Measurements from ENCODE around the gene HSH2D. TPM values are rescaled to one million over a fixed set of nuclear protein-coding genes. Genes with fewer than 3 reads are reported as not detected.

HSH2D gene
- polyA plus RNA-seq, 1 of the 3 experiments (the other 2 are of a cell fraction): not detected

- Histone ChIP-seq H3K36me3 (replicated peaks in 1 of 2; ENCODE audit: control insufficient read depth in 1 of 2, insufficient read depth in 2 of 2, low read length in 1 of 2) (peaks cover 37 to 68% of the 10 kb centered on the region in 2 experiments), H3K9me3 (no peaks in the 10 kb centered on the region), H3F3A (replicated peaks; ENCODE audit: insufficient read depth) (peaks cover 4% of the 10 kb centered on the region), H3K27ac (ENCODE audit: low read depth in 2 of 2, low read length in 1 of 2) (no peak overlapping the region), H3K4me3 (ENCODE audit: low read depth in 2 of 2, low read length in 1 of 2) (no peak overlapping the region), H3K9ac (no peak overlapping the region), H4K20me1 (ENCODE audit: insufficient read depth) (peaks cover 12% of the 10 kb centered on the region), H3K4me2 (no peak overlapping the region), H3K79me2 (ENCODE audit: insufficient read depth) (peaks cover 31% of the 10 kb centered on the region), H2AFZ (ENCODE audit: low read depth) (no peak overlapping the region), H3K9me2 (no peaks in the 10 kb centered on the region), H3K4me1 (ENCODE audit: control insufficient read depth in 1 of 2, insufficient read depth in 2 of 2, low read depth in 1 of 2, low read length in 1 of 2) (peaks cover 0 to 14% of the 10 kb centered on the region in 2 experiments; a peak in 1 of 4 replicates), H3K27me3 (ENCODE audit: insufficient read depth) (no peaks in the 10 kb centered on the region)
- 97% methylated on average over 10 of the region's 12 CpGs for WGBS (ENCODE audit: low lambda C conversion rate)
- CTCF ChIA-PET: no interaction called here
- POLR2A ChIA-PET: no interaction called here
- no peak for DNase-seq
- TF ChIP-seq EZH2phosphoT487 (IDR thresholded peaks at IDR 0.05; ENCODE audit: borderline replicate concordance, low read depth) (no peak), TEAD4 (IDR thresholded peaks at IDR 0.05; ENCODE audit: borderline replicate concordance, insufficient read depth) (no peak), NFIC (IDR thresholded peaks at IDR 0.05; ENCODE audit: borderline replicate concordance) (no peak), GATA2 (CRISPR knock-in tag; IDR thresholded peaks at IDR 0.05) (no peak), SIN3A (IDR thresholded peaks at IDR 0.05; ENCODE audit: borderline replicate concordance, low read depth, low read length) (no peak), FOXJ3 (CRISPR knock-in tag; IDR thresholded peaks at IDR 0.05) (no peak), POLR2AphosphoS5 (IDR thresholded peaks at IDR 0.05; ENCODE audit: low read depth, low read length) (no peak), FOXM1 (IDR thresholded peaks at IDR 0.05; ENCODE audit: low read depth) (no peak), YY1 (IDR thresholded peaks at IDR 0.05; ENCODE audit: low read depth) (no peak), SMC3 (IDR thresholded peaks at IDR 0.05; ENCODE audit: low read depth, low read length) (no peak), GABPA (IDR thresholded peaks at IDR 0.05; ENCODE audit: low read depth) (no peak), REST (IDR thresholded peaks at IDR 0.05; ENCODE audit: low read depth, low read length) (no peak), FOSL2 (IDR thresholded peaks at IDR 0.05; ENCODE audit: borderline replicate concordance, low read depth) (no peak), NRF1 (IDR thresholded peaks at IDR 0.05; ENCODE audit: low read depth, low read length) (no peak)
- TF ChIP-seq, protein P1, sequence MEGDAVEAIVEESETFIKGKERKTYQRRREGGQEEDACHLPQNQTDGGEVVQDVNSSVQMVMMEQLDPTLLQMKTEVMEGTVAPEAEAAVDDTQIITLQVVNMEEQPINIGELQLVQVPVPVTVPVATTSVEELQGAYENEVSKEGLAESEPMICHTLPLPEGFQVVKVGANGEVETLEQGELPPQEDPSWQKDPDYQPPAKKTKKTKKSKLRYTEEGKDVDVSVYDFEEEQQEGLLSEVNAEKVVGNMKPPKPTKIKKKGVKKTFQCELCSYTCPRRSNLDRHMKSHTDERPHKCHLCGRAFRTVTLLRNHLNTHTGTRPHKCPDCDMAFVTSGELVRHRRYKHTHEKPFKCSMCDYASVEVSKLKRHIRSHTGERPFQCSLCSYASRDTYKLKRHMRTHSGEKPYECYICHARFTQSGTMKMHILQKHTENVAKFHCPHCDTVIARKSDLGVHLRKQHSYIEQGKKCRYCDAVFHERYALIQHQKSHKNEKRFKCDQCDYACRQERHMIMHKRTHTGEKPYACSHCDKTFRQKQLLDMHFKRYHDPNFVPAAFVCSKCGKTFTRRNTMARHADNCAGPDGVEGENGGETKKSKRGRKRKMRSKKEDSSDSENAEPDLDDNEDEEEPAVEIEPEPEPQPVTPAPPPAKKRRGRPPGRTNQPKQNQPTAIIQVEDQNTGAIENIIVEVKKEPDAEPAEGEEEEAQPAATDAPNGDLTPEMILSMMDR (IDR thresholded peaks at IDR 0.05): no peak
Observed at GRCh38 chr19:16207490-16208025, 64.1 kb downstream of the HSH2D start.

Small RNAs within 50 kb of the gene (small RNA-seq; reads per million reads assigned to genes)
- 0 reads per million in 7 experiments for gene RF00017

Other genes starting within 250 kb of the HSH2D start
- gene CYP4F2, start 245.6 kb upstream of the HSH2D start, polyA plus RNA-seq (2012; rRNA removed): 0.11 TPM in 1 of 2 replicates, not detected in the other
- gene CYP4F11, start 209.2 kb upstream of the HSH2D start, polyA plus RNA-seq (2012; rRNA removed): 0.23 and 0.31 TPM in 2 replicates
- not detected in 2 replicates for gene OR10H4, start 194.7 kb upstream of the HSH2D start, polyA plus RNA-seq (2012; rRNA removed)
- 415 and 440 TPM in 2 replicates for gene TPM4, start 67.2 kb upstream of the HSH2D start, polyA plus RNA-seq (2012; rRNA removed)
- gene RAB8A, start 31.8 kb upstream of the HSH2D start, polyA plus RNA-seq (2012; rRNA removed): 55.2 and 58.0 TPM in 2 replicates
- gene CIB3, start 29.8 kb downstream of the HSH2D start, polyA plus RNA-seq (2012; rRNA removed): not detected in 2 replicates
- 156 and 192 TPM in 2 replicates for gene FAM32A, start 41.7 kb downstream of the HSH2D start, polyA plus RNA-seq (2012; rRNA removed)
- gene AP1M1, start 54.2 kb downstream of the HSH2D start, polyA plus RNA-seq (2012; rRNA removed): 101 and 133 TPM in 2 replicates
- gene KLF2, start 181.1 kb downstream of the HSH2D start, polyA plus RNA-seq (2012; rRNA removed): 2.8 and 6.9 TPM in 2 replicates

Measured in SK-N-SH (cell line).